Endodermal cell (in vitro differentiated cells): Measurements from ENCODE around the gene INPP5B. TPM values are rescaled to one million over a fixed set of nuclear protein-coding genes. Genes with fewer than 3 reads are reported as not detected.

ENCODE experiments used
- DNase-seq: peaks from one replicate; pipeline ENCODE4 v3.0.0-alpha.2; 2017
- H3K27ac ChIP-seq: 2 replicates; pipeline ENCODE4 v1.5.1; 2013; ENCODE audit warnings: mild to moderate bottlenecking, low read depth, low read length, moderate library complexity
- H3K27me3 ChIP-seq: 2 replicates; pipeline ENCODE4 v1.6.1; 2013; ENCODE audit warnings: mild to moderate bottlenecking, low read length, moderate library complexity; ENCODE audit not compliant: insufficient read depth, control insufficient read depth, poor library complexity, severe bottlenecking
- H3K36me3 ChIP-seq: 2 replicates; pipeline ENCODE4 v1.7.0; 2013; ENCODE audit warnings: mild to moderate bottlenecking, low read length, moderate library complexity; ENCODE audit not compliant: control insufficient read depth, insufficient read depth
- H3K4me1 ChIP-seq: one replicate; pipeline ENCODE4 v1.7.0; 2013; ENCODE audit warnings: low read length; ENCODE audit not compliant: control insufficient read depth, insufficient read depth
- H3K4me3 ChIP-seq: 2 replicates; pipeline ENCODE4 v1.5.1; 2013; ENCODE audit warnings: mild to moderate bottlenecking, low read length, moderate library complexity
- H3K9ac ChIP-seq: 2 replicates; pipeline ENCODE4 v1.6.1; 2013; ENCODE audit warnings: mild to moderate bottlenecking, low read length, moderate library complexity; ENCODE audit not compliant: poor library complexity, severe bottlenecking; ENCODE audit errors: extremely low read depth
- H3K9me3 ChIP-seq: 2 replicates; pipeline ENCODE4 v1.6.1; 2013; ENCODE audit warnings: mild to moderate bottlenecking, low read length, moderate library complexity; ENCODE audit not compliant: control insufficient read depth
- H3K27ac Mint-ChIP-seq: 2 replicates; pipeline ENCODE4 v1.8.0; 2020; ENCODE audit warnings: mixed read lengths
- H3K27me3 Mint-ChIP-seq: 2 replicates; pipeline ENCODE4 v1.8.0; 2021; ENCODE audit warnings: mild to moderate bottlenecking, mixed read lengths; ENCODE audit not compliant: insufficient read depth
- H3K36me3 Mint-ChIP-seq: 2 replicates; pipeline ENCODE4 v1.8.0; 2020; ENCODE audit warnings: low read depth, mixed read lengths
- H3K4me1 Mint-ChIP-seq: 2 replicates; pipeline ENCODE4 v1.8.0; 2020; ENCODE audit warnings: mixed read lengths
- H3K4me3 Mint-ChIP-seq: 2 replicates; pipeline ENCODE4 v1.8.0; 2020; ENCODE audit warnings: mild to moderate bottlenecking, moderate library complexity, mixed read lengths
- H3K9me3 Mint-ChIP-seq: 2 replicates; pipeline ENCODE4 v1.8.0; 2020; ENCODE audit warnings: mild to moderate bottlenecking, mixed read lengths
- CTCF ChIP-seq: fragments of 200-600 bp; sonication (generic); conservative IDR thresholded peaks from 2 replicates; pipeline ENCODE4 v1.5.0; 2021; ENCODE audit warnings: antibody characterized with exemption, mild to moderate bottlenecking
- WGBS, 2 experiments: methylation state at CpG; one replicate each; pipeline versions ENCODE4 v1.1.5 to v1.1.7; 2013; ENCODE audit warnings: missing lambda C conversion rate in 2 of 2, mixed read lengths in 1 of 2; ENCODE audit not compliant: insufficient coverage in 1 of 2, insufficient read length in 1 of 2; 5-methylcytosine and 5-hydroxymethylcytosine counted together
- total RNA-seq, 2 donors: library from RNA; stranded (reverse); fragmentation: NEBNext Ultra II Directional in 1 of 2; extraction: Animal tissue kit (Norgen Biotek cat#: 25700) in 1 of 2; gene quantifications; 2 replicates in 1 of 2; 3 replicates in 1 of 2; pipeline ENCODE4 v1.2.1, GENCODE V29; 2021

INPP5B gene
- total RNA-seq, 2 donors from 2014 or later = 19.9 to 21.4 TPM

- H3K9me3 ChIP-seq = no peaks in the 10 kb centered on the region
- H3K4me1 ChIP-seq = no peaks in the 10 kb centered on the region
- H3K36me3 ChIP-seq = peaks cover 19% of the 10 kb centered on the region
- TF ChIP-seq CTCF = peak; percentile 54
- Mint-ChIP-seq H3K4me1 (peaks cover 3% of the 10 kb centered on the region), H3K36me3 (peaks cover 20% of the 10 kb centered on the region), H3K4me3 (no peak overlapping the region), H3K27ac (peak overlapping the region; percentile 5), H3K9me3 (no peaks in the 10 kb centered on the region), H3K27me3 (no peaks in the 10 kb centered on the region)
- no peak overlapping the region for H3K4me3 ChIP-seq
- H3K27ac ChIP-seq = no peak overlapping the region
- 70 to 81% methylated on average over 3 of the region's 3 CpGs for WGBS, 2 experiments
- H3K9ac ChIP-seq = no peak overlapping the region
- DNase-seq = peak; percentile 65
- H3K27me3 ChIP-seq = no peaks in the 10 kb centered on the region
These were observed 7.6 kb upstream of the INPP5B start for GRCh38 chr1:37954316-37954971.

GRCh38 chr1:37952738-37953137 is 5.9 kb upstream of the INPP5B start:
- TF ChIP-seq CTCF = no peak
- Mint-ChIP-seq H3K36me3 (peaks cover 8% of the 10 kb centered on the region), H3K9me3 (no peaks in the 10 kb centered on the region), H3K4me3 (no peak overlapping the region), H3K27me3 (no peaks in the 10 kb centered on the region), H3K27ac (no peak overlapping the region), H3K4me1 (peaks cover 3% of the 10 kb centered on the region)
- WGBS, 2 experiments = 50 to 72% methylated on average over 1 to 3 of the region's 3 CpGs
- no peak overlapping the region for H3K4me3 ChIP-seq
- H3K36me3 ChIP-seq = peaks cover 3% of the 10 kb centered on the region
- no peaks in the 10 kb centered on the region for H3K9me3 ChIP-seq
- no peak overlapping the region for H3K9ac ChIP-seq
- no peaks in the 10 kb centered on the region for H3K4me1 ChIP-seq
- DNase-seq = no peak
- H3K27me3 ChIP-seq = no peaks in the 10 kb centered on the region
- no peak overlapping the region for H3K27ac ChIP-seq

- Mint-ChIP-seq H3K27me3 (no peaks in the 10 kb centered on the region), H3K36me3 (peaks cover 5% of the 10 kb centered on the region), H3K4me1 (peaks cover 3% of the 10 kb centered on the region), H3K4me3 (no peak overlapping the region), H3K9me3 (no peaks in the 10 kb centered on the region), H3K27ac (no peak overlapping the region)
- no peaks in the 10 kb centered on the region for H3K27me3 ChIP-seq
- no peaks in the 10 kb centered on the region for H3K36me3 ChIP-seq
- no peak overlapping the region for H3K9ac ChIP-seq
- H3K27ac ChIP-seq = no peak overlapping the region
- no peaks in the 10 kb centered on the region for H3K4me1 ChIP-seq
- no peak for TF ChIP-seq CTCF
- no peak for DNase-seq
- no peak overlapping the region for H3K4me3 ChIP-seq
- 88 to 94% methylated on average over 4 of the region's 4 CpGs for WGBS, 2 experiments
- no peaks in the 10 kb centered on the region for H3K9me3 ChIP-seq
These were observed 5.2 kb upstream of the INPP5B start for GRCh38 chr1:37951783-37952624.
